MG63 (cell line): Measurements from ENCODE around the gene PRRT2. TPM values are rescaled to one million over a fixed set of nuclear protein-coding genes. Genes with fewer than 3 reads are reported as not detected.

Experiments
- DNase-seq: peaks from one replicate; pipeline ENCODE4 v3.0.0-alpha.2; 2020
- H3K27me3 ChIP-seq: fragments of 250-450 bp; sonication (Bioruptor Pico); 2 replicates; pipeline ENCODE4 v1.5.1; 2020; ENCODE audit warnings: mild to moderate bottlenecking, moderate library complexity
- H3K36me3 ChIP-seq: fragments of 250-450 bp; sonication (Bioruptor Pico); 2 replicates; pipeline ENCODE4 v1.5.1; 2020; ENCODE audit warnings: mild to moderate bottlenecking, moderate library complexity
- H3K4me3 ChIP-seq: fragments of 250-450 bp; sonication (Bioruptor Pico); 2 replicates; pipeline ENCODE4 v1.5.1; 2020; ENCODE audit warnings: mild to moderate bottlenecking, moderate library complexity
- H3K9me3 ChIP-seq: fragments of 250-450 bp; sonication (Bioruptor Pico); 2 replicates; pipeline ENCODE4 v1.5.1; 2020; ENCODE audit warnings: mild to moderate bottlenecking, moderate library complexity
- total RNA-seq: library from RNA; depleted of rRNA; stranded (reverse); fragments of >200 nt; shearing (Covaris generic); gene quantifications from 2 replicates; pipeline ENCODE4 v1.2.3, GENCODE V29; 2014; ENCODE audit warnings: low replicate concordance

PRRT2 gene
- total RNA-seq, 1 experiment from 2014 or later, result not detected

GRCh38 chr16:29806641-29807425, 5.2 kb upstream of the PRRT2 start:
- Histone ChIP-seq H3K36me3 (peaks cover 54% of the 10 kb centered on the region), H3K4me3 (peak overlapping the region; percentile 72), H3K27me3 (no peaks in the 10 kb centered on the region), H3K9me3 (no peaks in the 10 kb centered on the region)
- DNase-seq, result peak; percentile 96

- Histone ChIP-seq H3K36me3 (peaks cover 49% of the 10 kb centered on the region), H3K9me3 (no peaks in the 10 kb centered on the region), H3K27me3 (no peaks in the 10 kb centered on the region), H3K4me3 (peak overlapping the region; percentile 72)
- peak; percentile 96 for DNase-seq
These were observed 4.4 kb upstream of the PRRT2 start for GRCh38 chr16:29807426-29808218.

- peak overlapping the region; percentile 72 for H3K4me3 ChIP-seq
- H3K27me3 ChIP-seq, result no peaks in the 10 kb centered on the region
- no peak for DNase-seq
- peaks cover 43% of the 10 kb centered on the region for H3K36me3 ChIP-seq
- H3K9me3 ChIP-seq, result no peaks in the 10 kb centered on the region
These were observed 3.6 kb upstream of the PRRT2 start for GRCh38 chr16:29808219-29808900.

- H3K36me3 ChIP-seq, result peaks cover 39% of the 10 kb centered on the region
- H3K4me3 ChIP-seq, result peak overlapping the region; percentile 72
- no peaks in the 10 kb centered on the region for H3K27me3 ChIP-seq
- no peaks in the 10 kb centered on the region for H3K9me3 ChIP-seq
- DNase-seq, result no peak
These were observed 2.8 kb upstream of the PRRT2 start for GRCh38 chr16:29809031-29809747.

GRCh38 chr16:29809850-29810698, 1.9 kb upstream of the PRRT2 start:
- Histone ChIP-seq H3K36me3 (peaks cover 36% of the 10 kb centered on the region), H3K9me3 (no peaks in the 10 kb centered on the region), H3K27me3 (no peaks in the 10 kb centered on the region), H3K4me3 (no peak overlapping the region)
- DNase-seq, result peak; percentile 36

GRCh38 chr16:29810699-29811169, 1.3 kb upstream of the PRRT2 start:
- Histone ChIP-seq H3K9me3 (no peaks in the 10 kb centered on the region), H3K27me3 (no peaks in the 10 kb centered on the region), H3K4me3 (no peak overlapping the region; the same call in 1 of the 2 replicates), H3K36me3 (peaks cover 35% of the 10 kb centered on the region)
- DNase-seq, result no peak

GRCh38 chr16:29811170-29811895, 660 bp upstream of the PRRT2 start:
- peak; percentile 99 for DNase-seq
- H3K36me3 ChIP-seq, result peaks cover 35% of the 10 kb centered on the region
- H3K4me3 ChIP-seq, result peak overlapping the region; percentile 53
- no peaks in the 10 kb centered on the region for H3K27me3 ChIP-seq
- H3K9me3 ChIP-seq, result no peaks in the 10 kb centered on the region

GRCh38 chr16:29812754-29813643, 1.0 kb downstream of the PRRT2 start:
- peaks cover 32% of the 10 kb centered on the region for H3K36me3 ChIP-seq
- H3K9me3 ChIP-seq, result no peaks in the 10 kb centered on the region
- DNase-seq, result no peak
- H3K4me3 ChIP-seq, result peak overlapping the region; percentile 53
- H3K27me3 ChIP-seq, result no peaks in the 10 kb centered on the region

GRCh38 chr16:29813644-29814562, 1.9 kb downstream of the PRRT2 start:
- no peaks in the 10 kb centered on the region for H3K9me3 ChIP-seq
- peaks cover 32% of the 10 kb centered on the region for H3K36me3 ChIP-seq
- no peak for DNase-seq
- no peaks in the 10 kb centered on the region for H3K27me3 ChIP-seq
- H3K4me3 ChIP-seq, result no peak overlapping the region

- H3K27me3 ChIP-seq, result no peaks in the 10 kb centered on the region
- peaks cover 33% of the 10 kb centered on the region for H3K36me3 ChIP-seq
- no peak overlapping the region for H3K4me3 ChIP-seq
- no peak for DNase-seq
- H3K9me3 ChIP-seq, result no peaks in the 10 kb centered on the region
These were observed 2.6 kb downstream of the PRRT2 start for GRCh38 chr16:29814592-29814991.

GRCh38 chr16:29815032-29815721, 3.2 kb downstream of the PRRT2 start:
- peak; percentile 52 for DNase-seq
- H3K36me3 ChIP-seq, result peaks cover 33% of the 10 kb centered on the region
- H3K27me3 ChIP-seq, result no peaks in the 10 kb centered on the region
- H3K4me3 ChIP-seq, result peak overlapping the region; percentile 83
- no peaks in the 10 kb centered on the region for H3K9me3 ChIP-seq

GRCh38 chr16:29815793-29816693, 4.0 kb downstream of the PRRT2 start, which contains the start of gene PAGR1:
TSS of gene PAGR1 (plus strand) at chr16:29816152. CDS start at chr16:29816526, 374 bp downstream.
- H3K27me3 ChIP-seq, result no peaks in the 10 kb centered on the region
- no peaks in the 10 kb centered on the region for H3K9me3 ChIP-seq
- H3K4me3 ChIP-seq, result peak within 1 kb of the TSS; percentile 83
- DNase-seq, result peak; percentile 98
- peaks cover 36% of the 10 kb centered on the region for H3K36me3 ChIP-seq
